Ishikawa (cell line): ENCODE results near the gene NMNAT3.

ENCODE experiments used
- TCF12 ChIP-seq: IDR thresholded peaks from 2 replicates; pipeline ENCODE4 v1.6.1; 2012; ENCODE audit warnings: low read depth
- YY1 ChIP-seq: IDR thresholded peaks from 2 replicates; pipeline ENCODE4 v1.6.1; 2012; ENCODE audit warnings: low read depth
- TF ChIP-seq, protein P1 (sequence below): IDR thresholded peaks from 2 replicates; pipeline ENCODE4 v1.6.1; 2012; ENCODE audit warnings: low read depth, mild to moderate bottlenecking
- TF ChIP-seq, protein P2 (sequence below): IDR thresholded peaks from 2 replicates; pipeline ENCODE4 v1.6.1; 2012

DNA sequence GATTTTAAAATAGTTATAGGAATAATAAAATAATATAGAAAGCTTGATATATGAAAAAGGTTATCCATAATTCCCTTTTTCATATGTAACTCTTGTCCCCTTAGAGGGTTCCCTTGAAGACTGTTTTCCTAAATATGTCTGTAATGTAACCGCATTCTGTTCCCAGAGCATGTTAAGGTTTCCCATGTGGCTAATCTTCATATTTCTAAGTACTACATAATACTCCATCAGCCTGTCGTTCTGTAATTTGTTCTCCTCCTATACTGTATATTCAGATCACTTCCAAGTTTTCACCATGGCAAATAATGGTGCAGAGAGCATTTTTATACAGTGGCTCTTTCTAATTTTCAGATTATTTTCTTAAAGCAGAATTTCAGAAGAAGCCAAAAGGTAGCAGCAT, 6.7 kb downstream of the NMNAT3 start:
- TF ChIP-seq TCF12 = no peak
- TF ChIP-seq, protein P1, sequence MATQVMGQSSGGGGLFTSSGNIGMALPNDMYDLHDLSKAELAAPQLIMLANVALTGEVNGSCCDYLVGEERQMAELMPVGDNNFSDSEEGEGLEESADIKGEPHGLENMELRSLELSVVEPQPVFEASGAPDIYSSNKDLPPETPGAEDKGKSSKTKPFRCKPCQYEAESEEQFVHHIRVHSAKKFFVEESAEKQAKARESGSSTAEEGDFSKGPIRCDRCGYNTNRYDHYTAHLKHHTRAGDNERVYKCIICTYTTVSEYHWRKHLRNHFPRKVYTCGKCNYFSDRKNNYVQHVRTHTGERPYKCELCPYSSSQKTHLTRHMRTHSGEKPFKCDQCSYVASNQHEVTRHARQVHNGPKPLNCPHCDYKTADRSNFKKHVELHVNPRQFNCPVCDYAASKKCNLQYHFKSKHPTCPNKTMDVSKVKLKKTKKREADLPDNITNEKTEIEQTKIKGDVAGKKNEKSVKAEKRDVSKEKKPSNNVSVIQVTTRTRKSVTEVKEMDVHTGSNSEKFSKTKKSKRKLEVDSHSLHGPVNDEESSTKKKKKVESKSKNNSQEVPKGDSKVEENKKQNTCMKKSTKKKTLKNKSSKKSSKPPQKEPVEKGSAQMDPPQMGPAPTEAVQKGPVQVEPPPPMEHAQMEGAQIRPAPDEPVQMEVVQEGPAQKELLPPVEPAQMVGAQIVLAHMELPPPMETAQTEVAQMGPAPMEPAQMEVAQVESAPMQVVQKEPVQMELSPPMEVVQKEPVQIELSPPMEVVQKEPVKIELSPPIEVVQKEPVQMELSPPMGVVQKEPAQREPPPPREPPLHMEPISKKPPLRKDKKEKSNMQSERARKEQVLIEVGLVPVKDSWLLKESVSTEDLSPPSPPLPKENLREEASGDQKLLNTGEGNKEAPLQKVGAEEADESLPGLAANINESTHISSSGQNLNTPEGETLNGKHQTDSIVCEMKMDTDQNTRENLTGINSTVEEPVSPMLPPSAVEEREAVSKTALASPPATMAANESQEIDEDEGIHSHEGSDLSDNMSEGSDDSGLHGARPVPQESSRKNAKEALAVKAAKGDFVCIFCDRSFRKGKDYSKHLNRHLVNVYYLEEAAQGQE = no peak
- TF ChIP-seq YY1 = no peak
- TF ChIP-seq, protein P2, sequence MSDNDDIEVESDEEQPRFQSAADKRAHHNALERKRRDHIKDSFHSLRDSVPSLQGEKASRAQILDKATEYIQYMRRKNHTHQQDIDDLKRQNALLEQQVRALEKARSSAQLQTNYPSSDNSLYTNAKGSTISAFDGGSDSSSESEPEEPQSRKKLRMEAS = no peak
